Esophagus mucosa (tissue), 1 donor: Measurements from ENCODE around the gene PITPNC1. TPM values are rescaled to one million over a fixed set of nuclear protein-coding genes. Genes with fewer than 3 reads are reported as not detected.
A peak's percentile ranks its signal among the peaks of the same experiment; 100 is the strongest.
"Not testable (repeated sequence)": the region's sequence is repeated elsewhere in the genome, so short reads cannot be mapped to it uniquely, and the experiment has no call there.

Source experiments
- ATAC-seq: fragments of 200-7000 bp; cut with Tn5 transposase; one replicate; pipeline ENCODE4 v1.9.1; 2020
- total RNA-seq: library from RNA; stranded (reverse); gene quantifications from one replicate; pipeline ENCODE4 v1.2.4, GENCODE V29; 2023
- donor health status: DM: yes; HTN: yes; CAD: no.

PITPNC1 gene
- total RNA-seq, 1 donor from 2014 or later, result 16.0 TPM

DNA sequence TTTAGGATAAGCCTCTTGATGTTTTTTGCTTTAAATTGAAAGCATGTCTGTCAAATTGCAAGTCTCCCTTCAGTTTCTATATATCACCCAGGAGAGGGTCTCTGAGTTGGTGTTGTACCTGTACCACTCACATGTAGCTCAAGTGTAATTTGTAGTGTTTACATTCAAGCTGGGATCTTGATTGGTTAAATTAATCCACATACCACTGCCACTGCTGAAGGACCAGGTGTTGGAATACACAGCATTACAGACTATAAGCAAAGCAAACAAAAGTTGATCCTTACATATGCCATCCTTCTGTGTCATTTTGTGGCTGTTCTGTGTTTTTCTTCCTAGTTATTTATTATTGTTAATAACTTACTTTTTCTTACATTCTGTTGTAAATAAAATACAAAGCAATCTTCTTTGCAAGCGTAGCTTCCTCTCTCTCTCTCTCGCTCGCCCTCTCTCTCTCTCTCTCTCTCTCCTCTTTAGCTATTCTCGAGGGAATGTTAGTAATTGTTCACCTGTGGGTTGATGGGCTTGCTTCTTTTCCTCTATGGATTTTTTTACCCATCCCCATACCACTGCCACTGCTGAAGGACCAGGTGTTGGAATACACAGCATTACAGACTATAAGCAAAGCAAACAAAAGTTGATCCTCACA, 319.9 kb downstream of the PITPNC1 start:
- ATAC-seq, result no peak

DNA sequence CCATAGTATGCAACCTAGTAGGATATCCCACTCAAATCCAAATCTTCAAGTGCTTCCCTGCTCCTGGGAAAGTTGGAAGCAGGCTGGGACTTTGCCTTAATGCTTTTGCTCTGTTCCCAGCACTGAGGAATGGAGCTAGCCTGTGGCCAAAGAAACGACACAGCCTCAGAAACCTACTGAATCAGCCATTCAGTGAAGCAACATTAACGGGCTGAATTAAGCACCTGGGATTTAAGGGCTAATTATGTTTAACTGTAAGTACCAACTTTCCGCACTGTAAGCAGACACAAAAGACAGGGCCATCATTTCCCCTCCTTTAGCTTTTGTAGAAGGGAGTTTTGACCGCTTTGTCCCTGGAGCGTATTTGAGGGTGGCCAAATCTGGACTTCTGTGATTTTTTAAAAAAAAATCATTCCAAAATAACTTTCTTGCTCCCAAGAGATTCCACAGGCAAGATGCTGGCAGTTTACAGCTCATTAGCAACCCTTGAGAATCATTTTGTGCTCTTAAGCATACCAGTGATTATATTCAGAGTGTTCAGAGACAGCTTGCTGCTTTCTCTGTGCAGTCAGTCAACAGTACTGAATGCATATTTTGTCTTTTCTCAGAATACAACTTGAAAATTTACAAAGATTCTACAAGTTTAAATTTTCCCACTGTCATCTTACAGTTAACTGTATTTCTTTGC, 323.1 kb downstream of the PITPNC1 start:
- no peak for ATAC-seq

DNA sequence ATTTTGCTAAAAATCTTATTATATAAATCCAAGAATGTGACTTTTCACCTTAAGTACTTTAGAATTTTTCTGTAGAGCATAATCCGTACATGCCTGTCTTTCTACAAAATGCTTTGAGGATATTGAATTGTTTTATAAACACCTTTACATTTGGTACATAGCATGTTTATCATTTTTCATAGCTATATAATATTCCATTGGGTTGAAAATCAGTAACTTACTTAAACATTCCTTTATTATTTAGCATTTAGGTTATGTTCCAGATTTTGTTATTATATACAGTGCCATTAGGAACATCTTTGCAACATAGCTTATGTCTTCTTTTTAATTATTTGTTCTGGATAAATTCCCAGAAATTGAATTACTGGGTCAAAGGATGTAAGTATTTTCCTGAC, 323.6 kb downstream of the PITPNC1 start:
- ATAC-seq, result no peak

DNA sequence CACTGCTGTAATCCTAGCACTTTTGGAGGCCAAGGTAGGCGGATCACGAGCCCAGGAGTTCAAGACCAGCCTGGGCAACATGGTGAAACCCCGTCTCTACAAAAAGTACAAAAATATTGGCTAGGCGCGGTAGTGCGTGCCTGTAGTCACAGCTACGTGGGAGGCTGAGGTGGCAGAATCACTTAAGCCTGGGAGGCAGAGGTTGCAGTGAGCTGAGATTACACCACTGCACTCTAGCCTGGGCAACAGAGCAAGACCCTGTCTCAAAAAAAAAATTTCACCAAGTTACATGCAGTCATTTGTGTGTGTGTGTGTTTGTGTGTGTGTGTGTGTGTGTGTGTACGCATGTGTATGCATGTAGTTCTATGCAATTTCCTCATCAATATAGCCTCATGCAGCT, 325.8 kb downstream of the PITPNC1 start:
- not testable (repeated sequence) for ATAC-seq

DNA sequence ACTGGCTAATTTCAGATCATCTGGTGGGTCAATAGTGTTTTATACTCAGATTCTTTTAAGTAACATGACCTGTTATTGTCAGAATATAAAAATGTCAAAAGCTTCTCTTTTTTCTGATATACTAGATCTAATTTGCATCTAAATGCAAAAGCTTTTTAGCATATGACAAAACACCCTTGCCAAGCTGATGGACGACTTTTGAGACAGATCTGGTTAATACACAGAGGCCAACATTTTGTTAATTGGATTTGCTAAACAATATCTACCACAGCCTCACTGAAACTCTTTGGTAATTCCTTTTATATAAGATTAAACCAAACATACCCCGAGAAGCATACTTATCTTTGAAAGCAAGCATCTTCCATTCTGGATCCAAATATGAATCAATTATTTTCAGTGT, 330.4 kb downstream of the PITPNC1 start:
- ATAC-seq, result no peak

DNA sequence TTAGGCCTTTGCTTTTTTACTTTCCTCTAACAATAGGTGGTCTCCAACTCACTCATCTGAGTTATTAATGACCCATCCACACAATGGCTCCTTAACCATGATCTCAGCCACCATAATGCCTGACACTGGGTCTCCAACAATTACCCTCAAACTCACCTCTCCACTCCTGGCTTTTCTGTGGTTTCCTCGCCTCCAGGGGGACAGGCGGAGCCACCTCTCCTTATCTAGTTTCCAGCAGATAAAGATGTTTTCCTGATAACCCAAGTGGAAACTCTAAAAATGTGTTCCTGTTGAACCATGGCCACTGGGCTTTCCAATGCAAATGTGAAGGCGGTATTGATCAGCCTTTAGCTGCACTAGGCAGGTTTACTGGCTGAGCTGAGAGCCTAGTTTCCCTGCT, 331.3 kb downstream of the PITPNC1 start:
- ATAC-seq, result no peak

DNA sequence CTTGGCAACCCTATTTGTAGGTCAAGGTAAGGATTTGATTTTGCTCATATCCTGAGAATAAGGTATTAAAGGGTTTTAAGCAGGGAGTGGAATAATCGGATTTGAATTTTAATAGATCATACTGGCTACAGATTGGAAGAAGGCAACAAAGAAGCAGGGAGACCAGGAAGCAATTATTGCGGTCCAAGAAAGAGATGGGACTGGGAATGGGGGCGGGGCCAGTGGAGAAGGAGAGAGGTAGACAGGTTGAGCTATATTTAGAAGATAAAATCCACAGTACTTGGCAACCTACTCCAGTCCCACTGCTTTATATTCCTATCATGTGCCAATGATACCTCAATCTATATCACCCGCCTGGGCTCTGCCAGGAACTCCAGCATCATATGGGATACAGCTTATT, 334.8 kb downstream of the PITPNC1 start:
- no peak for ATAC-seq

DNA sequence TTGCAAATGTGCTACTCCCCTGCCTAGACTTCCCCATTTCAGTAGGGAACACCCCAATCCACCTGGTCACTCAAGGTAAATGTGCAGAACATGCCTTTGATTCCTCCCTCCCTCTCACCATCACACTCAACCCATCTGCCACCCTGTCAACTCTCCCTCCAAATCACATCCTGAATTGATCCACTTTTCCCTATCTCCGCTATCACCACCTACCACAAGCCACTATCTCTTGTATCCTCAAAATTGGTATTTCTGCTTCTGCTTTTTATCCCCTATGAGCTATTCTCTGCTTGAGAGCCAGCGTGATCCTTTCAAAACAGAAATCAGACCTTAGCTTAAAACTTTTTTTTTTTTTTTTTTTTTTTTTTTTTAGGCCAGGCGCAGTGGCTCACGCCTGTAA, 335.3 kb downstream of the PITPNC1 start:
- no peak for ATAC-seq

DNA sequence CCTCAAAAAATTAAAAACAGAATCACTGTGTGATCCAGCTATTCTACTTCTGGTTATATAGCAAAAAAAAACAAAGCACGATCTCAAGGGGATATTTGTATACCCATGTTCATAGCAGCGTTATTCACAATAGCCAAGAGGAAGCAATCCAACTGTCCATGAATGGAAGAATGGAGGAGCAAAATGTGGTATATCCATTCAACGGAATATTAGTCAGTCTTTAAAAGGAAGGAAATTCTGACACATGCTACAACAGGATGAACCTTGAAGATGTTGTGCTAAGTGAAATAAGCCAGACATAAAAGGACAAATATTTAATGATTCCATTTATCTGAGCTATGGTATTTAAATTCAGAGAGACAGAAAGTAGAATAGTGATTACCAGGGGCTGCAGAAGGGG, 336.1 kb downstream of the PITPNC1 start:
- no peak for ATAC-seq

DNA sequence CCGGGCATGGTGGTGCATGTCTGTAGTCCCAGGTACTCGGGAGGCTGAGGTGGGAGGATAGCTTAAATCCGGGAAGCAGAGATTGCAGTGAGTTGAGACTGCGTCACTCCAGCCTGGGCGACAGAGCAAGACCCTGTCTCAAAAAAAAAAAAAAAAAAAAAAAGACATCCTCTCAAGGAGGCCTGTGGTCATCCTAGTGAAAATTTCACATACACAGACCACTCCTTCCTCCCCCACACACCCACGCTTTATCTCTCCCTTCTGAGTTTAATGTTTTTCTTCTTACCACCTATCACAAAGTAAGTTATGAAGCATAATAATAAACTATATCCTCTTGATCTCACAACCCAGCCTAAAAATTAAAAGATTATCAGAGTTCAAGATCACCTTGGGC, 339.3 kb downstream of the PITPNC1 start:
- no peak for ATAC-seq

DNA sequence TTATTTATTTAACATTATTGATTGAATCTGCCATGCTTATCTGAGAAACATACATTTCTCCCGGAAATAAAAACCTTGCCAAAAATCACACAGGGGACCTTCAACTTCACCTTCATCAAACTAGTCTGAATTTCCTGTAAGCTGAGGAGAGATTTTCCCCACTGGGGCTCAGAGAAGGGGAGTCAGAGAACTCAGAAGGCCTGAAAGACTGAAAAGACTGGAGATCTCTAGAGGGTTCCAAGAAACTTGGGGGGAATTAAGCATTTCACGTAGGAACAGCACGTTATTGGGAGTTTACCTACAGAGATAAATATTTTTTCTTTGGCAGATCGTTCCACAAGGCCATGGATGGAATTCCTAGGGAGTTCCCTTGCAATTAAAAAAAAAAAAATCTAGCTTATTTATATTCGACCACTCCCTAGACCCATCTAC, 340.1 kb downstream of the PITPNC1 start:
- ATAC-seq, result no peak

DNA sequence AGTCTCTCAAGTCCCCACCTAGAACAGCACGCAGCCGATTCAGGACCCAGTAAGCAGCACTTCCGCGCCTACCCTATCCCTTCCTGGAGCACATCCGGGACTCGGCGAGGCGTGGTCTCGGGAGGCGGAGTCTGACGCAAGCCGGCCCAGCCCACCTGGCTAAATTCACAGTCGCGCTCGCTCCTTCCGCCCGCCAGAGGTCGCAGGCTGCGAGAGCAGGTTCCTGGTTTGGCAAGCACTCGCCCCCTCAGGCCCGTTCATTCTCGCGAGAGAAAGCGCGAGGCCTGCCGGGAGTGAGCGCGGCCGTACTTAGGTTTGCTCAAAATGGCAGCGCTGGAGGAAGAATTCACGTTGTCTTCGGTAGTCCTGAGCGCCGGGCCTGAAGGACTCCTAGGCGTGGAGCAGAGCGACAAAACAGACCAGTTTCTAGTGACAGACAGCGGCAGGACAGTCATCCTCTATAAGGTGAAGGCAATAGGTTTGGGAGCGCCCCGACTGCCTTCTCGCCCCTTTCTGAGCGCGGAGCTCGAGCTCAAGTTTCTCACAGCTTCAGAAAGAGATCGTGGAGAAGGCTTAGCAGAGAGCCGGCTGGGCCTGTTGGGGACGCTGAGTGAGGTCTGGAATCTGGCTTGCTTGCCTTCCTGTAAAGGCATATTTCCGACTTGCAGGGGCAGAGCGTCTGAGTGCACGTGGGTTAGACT, 340.7 kb downstream of the PITPNC1 start, which contains the start of gene NOL11:
Gene NOL11, plus strand, starts transcription at position 313 of the 701 bp plus-strand sequence. Its CDS starts 12 bp downstream, at position 325.
- peak; percentile 99 for ATAC-seq

DNA sequence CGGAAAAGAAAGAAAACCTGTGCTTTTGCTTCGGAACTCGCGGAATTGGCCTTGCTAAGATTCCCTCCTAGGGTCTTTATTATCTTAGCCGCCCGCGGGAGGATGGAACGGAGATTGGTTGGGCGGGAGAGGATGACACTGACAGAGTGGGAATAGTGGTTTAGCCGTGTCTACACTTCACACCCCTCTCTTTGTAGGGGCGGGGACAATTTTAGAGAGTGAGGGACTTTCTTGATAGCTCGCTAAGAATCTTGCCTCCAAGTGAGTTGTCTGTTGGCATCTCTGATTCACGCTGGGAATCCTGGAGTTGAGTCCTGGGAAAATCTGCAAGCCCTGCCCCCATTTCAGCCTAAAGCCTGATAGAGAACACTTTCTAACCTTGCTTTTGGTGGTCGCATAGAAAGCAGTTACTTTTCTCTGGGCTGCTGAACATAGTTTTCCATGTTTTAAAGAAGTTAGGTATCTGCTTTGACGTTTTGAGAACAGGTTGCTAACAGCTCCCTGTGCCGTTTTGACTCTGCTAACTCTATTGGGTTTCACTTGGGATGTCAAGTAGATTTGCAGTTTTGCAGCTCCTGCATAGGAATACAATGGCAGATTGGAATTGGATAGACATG, 341.4 kb downstream of the PITPNC1 start:
- peak; percentile 19 for ATAC-seq

DNA sequence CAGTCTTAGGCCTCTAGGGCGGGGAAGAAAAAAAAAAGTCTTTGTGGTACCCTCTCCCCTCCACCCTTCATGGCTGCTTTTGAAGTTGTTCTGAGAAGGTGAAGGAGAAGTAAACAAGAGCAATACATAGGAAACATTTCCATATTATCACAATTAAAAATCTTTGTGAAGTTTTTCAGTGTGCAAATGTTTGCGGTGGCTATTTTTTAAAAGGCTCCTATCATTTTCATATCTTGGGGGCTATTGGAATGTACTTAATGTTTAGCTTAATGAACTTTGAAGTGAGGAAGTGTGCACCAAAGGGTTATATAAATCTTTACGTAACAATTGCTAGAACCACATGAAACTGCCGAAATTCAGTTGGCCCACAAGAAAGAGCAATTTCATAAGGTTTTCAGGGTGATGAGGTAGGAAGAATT, 348.3 kb downstream of the PITPNC1 start:
- ATAC-seq, result no peak

DNA sequence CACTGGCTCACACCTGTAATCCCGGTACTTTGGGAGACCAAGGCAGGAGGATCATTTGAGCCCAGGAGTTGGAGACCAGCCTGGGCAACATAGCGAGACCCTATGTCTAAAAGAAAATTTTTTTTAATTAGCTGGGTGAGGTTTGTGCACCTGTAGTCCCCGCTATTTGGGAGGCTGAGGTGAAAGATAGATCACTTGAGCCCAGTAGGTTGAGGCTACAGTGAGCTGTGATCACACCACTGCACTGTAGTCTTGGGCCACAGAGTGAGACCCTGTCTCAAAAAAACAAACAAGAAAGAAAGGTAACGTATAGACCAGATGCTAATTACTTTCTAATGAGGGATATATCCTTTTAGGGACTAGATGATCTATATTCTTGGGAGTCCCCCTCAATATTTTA, 348.7 kb downstream of the PITPNC1 start:
- ATAC-seq, result no peak

DNA sequence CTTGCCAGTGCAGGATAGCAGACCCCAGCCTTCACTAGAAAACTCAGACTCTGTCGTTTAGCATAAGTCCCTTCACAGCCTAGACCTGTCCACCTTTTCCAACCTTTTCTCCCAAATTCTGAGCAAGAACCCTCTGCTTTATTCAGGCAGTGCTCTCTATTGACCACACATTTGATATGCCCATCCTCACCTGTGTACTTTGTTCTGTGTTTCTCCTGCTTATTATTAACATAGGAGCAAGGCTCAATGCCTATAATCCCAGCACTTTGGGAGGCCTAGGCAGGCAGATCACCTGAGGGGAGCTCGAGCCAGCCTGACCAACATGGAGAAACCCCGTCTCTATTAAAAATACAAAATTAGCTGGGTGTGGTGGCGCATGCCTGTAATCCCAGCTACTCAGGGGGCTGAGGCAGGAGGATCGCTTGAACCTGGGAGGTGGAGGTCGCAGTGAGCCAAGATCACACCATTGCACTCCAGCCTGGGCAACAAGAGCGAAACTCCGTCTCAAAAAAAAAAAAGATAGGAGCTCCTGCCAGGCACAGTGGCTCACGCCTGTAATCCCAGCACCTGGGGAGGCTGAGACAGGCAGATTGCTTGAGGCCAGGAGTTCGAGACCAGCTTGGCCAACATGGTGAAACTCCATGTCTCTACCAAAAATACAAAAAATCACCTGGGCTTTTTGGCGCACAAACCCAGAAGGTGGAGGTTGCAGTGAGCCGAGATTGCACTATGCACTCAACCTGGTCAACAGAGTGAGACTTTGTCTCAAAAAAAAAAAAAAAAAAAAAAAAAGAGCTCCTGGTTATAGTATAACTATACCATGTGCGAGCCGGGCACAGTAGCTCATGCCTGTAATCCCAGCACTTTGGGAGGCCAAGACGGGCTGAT, 350.3 kb downstream of the PITPNC1 start:
- not testable (repeated sequence) for ATAC-seq

DNA sequence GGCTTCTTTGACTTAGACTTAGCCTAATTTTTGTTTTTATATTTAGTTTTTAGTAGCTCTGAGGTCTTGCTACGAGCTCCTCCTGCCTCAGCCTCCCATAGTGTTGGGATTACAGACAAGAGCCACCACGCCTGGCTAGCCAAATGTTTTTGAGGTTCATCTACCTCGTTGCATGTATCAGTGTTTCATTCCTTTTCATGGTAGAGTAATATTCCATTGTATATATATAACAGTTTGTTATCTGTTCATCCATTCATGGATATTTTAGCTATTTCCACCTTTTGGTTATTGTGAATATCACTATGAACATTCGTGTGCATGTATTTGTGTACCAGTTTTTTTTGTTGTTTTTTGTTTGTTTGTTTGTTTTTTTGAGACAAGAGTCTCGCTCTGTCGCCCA, 352.8 kb downstream of the PITPNC1 start:
- no peak for ATAC-seq

DNA sequence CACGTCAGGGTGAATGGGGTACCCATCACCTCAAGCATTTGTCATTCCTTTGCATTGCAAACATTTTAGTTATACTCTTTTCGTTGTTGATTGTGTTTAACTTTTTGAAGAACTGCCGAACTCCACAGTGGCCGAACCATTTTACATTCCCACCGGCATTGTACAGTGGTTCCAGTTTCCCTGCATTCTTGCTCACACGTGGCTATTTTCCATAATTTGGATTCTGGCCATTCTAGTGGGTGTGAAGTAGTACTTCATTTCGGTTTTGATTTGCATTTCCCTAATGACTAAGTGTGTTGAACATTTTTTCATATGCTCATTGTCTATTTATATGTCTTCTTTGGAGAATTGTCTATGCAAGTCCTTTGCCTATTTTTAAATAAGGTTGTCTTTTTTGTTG, 353.6 kb downstream of the PITPNC1 start:
- ATAC-seq, result no peak

DNA sequence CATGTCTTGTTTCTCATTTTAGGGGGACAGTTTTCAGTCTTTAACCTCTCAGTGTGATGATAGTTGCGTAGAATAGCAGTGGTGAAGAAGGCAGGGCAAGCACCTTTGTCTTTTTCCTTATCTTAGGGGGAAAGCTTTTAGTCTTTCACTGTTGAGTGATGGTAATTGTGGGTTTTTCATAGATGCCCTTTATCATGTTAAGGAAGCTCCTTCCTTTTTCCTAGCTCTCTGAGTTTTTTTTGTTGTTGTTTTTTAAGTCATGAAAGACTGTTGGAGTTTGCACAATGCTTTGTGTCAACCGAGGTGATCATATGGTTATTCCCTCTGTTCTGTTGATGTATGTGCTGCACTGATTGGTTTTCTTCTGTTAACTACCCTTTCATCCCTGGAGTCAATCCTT, 356.4 kb downstream of the PITPNC1 start:
- ATAC-seq, result no peak

DNA sequence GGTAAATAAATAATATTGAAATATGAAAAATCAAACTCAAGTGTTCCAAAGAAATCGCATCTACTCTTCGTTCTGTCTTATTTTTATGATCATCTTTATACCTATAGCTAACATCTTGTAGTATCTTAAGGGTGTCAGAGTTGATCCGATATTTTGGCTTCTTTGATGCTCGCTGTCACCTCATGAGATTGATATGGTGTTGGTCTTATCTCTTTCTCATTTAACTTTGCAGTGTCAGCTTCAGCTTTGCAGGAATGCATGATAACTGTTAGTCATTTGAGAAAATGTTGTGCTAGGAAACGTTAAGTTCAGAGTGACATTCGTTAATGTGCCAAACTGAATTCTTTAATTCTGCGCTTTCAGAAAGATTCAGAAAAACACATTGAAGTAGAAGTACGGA, 360.1 kb downstream of the PITPNC1 start:
- ATAC-seq, result no peak

DNA sequence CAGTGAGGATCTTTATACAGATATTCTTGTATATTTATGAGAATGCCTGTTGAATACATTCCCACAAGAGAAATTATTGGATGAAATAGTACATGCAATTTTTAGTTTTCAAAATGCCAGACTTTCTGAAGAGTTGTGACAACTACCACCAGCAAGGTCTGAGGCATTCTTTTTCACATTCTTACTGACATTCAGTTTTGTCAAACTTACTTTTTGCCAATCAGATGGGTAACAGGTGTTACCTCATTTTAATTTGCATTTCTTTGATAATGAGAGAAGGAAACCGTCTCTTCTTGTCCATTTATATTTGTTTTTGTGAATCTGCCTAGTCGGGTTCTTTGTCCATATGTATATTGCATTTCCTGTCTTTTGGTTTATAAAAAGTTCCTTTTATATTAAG, 364.9 kb downstream of the PITPNC1 start:
- ATAC-seq, result no peak
